Caki2 (cell line): Measurements from ENCODE around the gene SURF1. TPM values are rescaled to one million over a fixed set of nuclear protein-coding genes. Genes with fewer than 3 reads are reported as not detected.
"Not testable (repeated sequence)": the region's sequence is repeated elsewhere in the genome, so short reads cannot be mapped to it uniquely, and the experiment has no call there.

Source experiments
- DNase-seq: peaks from one replicate; pipeline ENCODE4 v3.0.0-alpha.2; 2015; ENCODE audit warnings: low read depth
- in situ Hi-C: cut with HindIII; loops from 2 replicates; pipeline ENCODE4 v1.10.0; 2016; ENCODE audit warnings: low sequenced_read_pairs, low pct_unique_long_range_greater_than_20kb, mixed read lengths
- total RNA-seq: library from RNA; depleted of rRNA; stranded (reverse); fragments of >200 nt; shearing (Covaris generic); gene quantifications from 2 replicates; pipeline ENCODE4 v1.2.3, GENCODE V29; 2014; ENCODE audit warnings: low replicate concordance

SURF1 gene
- total RNA-seq, 1 experiment from 2014 or later: 69.7 TPM

DNA sequence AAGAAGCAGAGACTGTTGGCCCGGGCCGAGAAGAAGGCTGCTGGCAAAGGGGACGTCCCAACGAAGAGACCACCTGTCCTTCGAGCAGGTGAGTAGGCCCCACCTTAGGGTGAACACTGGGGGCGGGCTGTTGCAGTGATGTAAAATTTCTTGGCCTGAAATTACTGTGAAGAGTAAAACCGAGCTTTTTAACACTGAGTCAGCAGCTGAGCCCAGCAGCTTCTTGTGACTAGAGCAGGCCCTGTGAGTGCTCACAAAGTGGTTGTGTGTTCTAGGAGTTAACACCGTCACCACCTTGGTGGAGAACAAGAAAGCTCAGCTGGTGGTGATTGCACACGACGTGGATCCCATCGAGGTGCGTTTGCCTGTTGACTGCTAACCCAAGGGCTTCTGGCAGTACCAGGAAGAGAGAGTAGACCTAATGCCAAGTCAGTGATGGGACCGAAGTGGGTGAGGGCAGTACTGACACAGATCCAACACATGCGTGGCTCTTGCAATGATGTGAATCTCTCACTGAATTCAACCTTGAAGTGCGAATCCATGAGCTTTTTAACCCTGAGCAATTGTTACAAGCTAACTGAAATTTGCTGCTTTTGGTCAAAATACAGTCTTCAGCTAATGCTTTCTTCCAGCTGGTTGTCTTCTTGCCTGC is 6.2 kb downstream of the SURF1 start:
- in situ Hi-C loops: no loop called here
- no peak for DNase-seq

GRCh38 chr9:133348718-133349573 is 7.3 kb downstream of the SURF1 start:
- in situ Hi-C loops: no loop called here
- DNase-seq: no peak

DNA sequence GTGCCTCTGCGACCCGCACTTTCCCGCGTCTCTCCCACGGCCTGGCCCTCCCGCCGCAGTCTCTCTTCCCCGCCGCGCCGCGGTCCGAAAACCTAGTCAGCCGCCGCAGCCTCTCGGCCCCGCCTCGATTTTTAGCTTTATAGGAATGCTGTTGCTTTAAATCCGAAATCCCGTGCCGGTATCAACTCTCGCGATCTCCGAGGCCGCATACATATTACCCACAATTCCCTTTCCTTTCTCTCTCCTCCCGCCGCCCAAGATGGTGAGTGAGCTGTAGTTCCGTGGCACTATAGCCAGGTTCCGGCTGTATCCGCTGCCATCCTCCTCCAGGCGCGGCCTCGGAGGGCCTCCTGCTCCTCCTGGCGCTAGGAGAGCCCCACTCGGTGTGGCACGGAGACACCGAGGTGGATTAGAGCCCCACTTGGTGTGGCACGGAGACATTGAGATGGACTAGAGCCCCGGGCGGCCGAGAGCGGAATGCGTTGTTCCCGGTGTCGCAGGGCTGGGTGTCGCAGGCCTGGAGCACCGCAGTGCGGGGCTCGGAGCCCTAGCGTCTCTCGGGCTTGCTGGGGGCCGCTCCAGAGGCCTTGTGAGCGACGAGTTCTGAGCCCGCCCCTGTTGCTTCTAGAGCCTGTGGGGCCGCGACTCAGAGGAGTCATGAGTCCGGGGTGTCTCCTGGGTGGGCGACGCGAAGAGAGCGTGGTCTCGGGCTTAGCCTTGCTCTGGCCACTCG is 8.1 kb downstream of the SURF1 start, which contains the start of the genes MED22 and RPL7A:
TSS of gene MED22 (minus strand) at position 147 of the 733 bp plus-strand sequence. CDS start 1,469 bp downstream, outside the sequence.
TSS of gene RPL7A (plus strand) at position 234 of the 733 bp plus-strand sequence. CDS start at position 260, 26 bp downstream.
- DNase-seq: peak; percentile 92
- in situ Hi-C loops: no loop called here

GRCh38 chr9:133347515-133347984 is 8.7 kb downstream of the SURF1 start:
- DNase-seq: peak; percentile 28
- in situ Hi-C loops: no loop called here

DNA sequence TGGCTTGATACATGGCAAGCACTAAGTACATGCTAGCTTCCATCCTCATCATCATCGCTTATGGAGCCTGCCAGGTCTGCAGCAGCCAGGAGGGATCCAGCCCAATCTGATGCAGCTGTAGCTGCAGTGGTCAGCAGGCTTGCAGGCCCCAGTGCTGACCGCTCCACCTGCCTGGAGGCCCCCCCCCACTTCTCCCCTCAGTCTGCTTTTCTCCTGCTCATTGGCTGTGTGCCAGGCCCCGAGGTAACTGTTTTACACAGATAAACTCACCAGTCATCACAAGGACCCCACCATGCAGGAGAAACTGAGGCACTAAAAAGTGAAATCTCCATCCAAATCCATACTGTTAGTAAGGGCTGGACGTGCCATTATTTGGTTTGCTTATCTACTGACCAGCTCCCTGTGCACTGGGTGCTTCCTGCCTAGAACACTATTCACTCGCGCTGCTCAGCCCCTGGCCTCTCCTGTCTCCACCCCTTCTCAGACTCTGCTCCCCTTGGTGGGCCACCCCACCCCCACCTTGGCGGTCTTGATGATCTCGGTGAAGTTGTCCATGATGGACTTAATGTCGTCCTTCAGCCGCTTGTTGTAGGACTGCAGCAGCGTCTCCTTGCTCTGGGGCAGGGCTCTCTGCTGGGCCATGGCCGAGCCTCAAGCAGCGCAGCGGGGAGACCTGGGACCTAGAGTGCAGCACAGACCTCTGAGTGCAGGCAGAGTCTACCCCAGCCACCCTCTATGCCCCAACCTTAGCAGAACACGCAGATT is 10.1 kb downstream of the SURF1 start:
- in situ Hi-C loops: no loop called here
- no peak for DNase-seq

- no peak for DNase-seq
Measured at GRCh38 chr9:133345596-133345995, 10.7 kb downstream of the SURF1 start.

GRCh38 chr9:133344979-133345378 is 11.3 kb downstream of the SURF1 start:
- in situ Hi-C loops: no loop called here
- no peak for DNase-seq

More at GRCh38 chr9:133345596-133345995, 10.7 kb downstream of the SURF1 start:
- in situ Hi-C loops: no loop called here

GRCh38 chr9:133344071-133344470 is 12.2 kb downstream of the SURF1 start:
- no peak for DNase-seq
- in situ Hi-C loops: no loop called here

- in situ Hi-C loops: no loop called here
- no peak for DNase-seq
Measured at GRCh38 chr9:133342570-133342969, 13.7 kb downstream of the SURF1 start.

DNA sequence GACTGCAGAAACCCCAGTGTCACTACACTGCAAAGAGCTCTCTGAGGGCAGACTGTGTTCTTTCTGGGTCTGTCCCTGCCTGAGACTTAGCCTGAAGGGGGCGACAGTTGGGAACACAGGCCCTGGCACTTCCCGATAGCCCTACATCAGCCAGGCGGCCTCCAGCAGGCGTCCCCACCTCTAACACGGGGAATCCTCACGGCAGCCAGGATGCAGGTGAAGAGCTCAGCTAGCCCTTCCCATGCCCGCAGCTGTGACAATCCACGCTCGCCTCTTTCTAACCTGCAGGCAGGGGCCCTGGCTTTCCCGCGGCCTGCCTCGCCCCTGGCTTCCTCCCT is 14.2 kb downstream of the SURF1 start:
- DNase-seq: no peak
- in situ Hi-C loops: no loop called here

DNA sequence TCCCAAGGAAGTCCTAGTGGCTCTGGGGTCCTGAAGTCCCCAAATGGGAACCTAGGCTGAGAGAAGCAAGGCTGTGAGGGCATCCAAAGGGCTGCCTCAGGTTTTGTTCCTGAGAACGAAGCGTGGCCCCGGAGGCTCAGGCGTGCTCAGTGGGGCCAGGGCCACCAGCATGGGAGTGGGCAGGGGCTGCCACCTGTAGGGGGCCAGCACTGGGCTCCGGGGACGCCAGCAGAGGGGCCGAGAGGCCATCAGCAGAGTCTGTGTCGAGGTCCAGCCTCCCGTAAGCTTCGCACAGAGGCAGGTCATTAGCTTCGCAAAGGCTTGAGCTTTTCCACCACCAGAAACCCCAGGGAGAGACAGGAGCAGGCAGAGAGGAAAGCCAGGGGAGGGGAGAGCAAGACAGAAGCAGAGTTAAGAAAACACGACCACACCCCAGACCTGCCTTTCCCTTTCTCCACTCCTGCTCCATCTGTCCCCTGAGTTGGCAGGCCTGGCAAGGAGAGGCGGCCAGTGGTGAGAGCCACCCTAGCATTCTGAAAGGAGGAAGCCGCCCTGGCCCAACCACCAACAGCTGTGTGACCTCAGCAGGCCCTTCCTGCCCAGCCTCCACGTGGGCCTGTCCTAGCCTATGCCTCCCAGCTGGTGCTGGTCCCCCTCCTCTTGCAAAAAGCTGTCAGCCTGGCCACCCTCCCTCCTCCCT is 14.8 kb downstream of the SURF1 start:
- DNase-seq: no peak
- in situ Hi-C loops: no loop called here

GRCh38 chr9:133340916-133341315 is 15.4 kb downstream of the SURF1 start:
- in situ Hi-C loops: no loop called here
- no peak for DNase-seq

GRCh38 chr9:133340256-133340655 is 16.0 kb downstream of the SURF1 start:
- in situ Hi-C loops: no loop called here
- DNase-seq: no peak

GRCh38 chr9:133339641-133340040 is 16.6 kb downstream of the SURF1 start:
- no peak for DNase-seq

DNA sequence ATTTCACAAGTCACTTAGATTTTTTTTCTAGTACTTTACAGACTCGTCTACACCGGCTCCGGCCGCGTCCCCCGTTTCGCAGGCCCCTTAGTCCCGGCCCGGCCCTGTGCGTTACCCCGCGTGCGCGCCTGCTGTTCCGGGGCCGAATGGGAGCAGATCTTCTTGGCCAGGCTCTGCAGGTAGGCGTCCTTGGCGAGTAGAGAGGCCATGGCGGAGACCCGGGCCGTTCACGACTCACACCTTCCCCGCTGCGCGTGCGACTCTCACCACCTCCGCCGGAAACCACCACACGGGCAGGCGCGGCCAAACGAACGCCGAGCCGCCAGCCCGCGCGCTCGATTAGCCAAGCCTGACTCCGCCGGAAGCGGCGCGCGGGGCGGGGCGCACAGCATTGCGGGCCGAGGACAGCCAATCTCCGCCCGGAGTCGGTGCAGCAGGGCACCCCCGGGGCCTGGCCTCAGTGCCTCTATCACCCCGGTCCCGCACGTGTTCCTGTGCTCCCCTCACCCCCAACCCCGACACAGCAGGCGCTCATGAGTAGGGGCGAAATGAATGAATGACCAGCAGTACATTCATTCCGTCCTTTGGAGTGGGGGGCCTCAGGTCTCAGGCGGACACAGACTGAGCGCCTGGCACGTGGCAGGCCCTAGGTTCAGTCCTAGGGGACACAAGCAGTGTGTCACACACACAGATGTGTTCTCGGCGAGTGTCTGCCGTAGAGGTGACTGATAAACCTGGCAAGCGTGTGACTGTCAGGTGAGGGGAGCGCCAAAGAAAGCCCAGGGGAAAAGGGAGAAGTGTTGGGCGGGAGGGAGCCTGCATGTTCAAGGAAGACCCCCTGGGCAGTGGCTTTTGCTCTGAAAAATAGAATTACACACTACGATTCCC is 20.1 kb downstream of the SURF1 start, which contains the start of gene SURF6:
TSS of gene SURF6 (minus strand) at position 265 of the 888 bp plus-strand sequence. CDS start at position 209, 56 bp downstream.
- in situ Hi-C loops: no loop called here
- DNase-seq: peak; percentile 86

More at GRCh38 chr9:133339641-133340040, 16.6 kb downstream of the SURF1 start:
- in situ Hi-C loops: no loop called here

GRCh38 chr9:133334888-133335287 is 21.4 kb downstream of the SURF1 start:
- DNase-seq, in situ Hi-C loops: not testable (repeated sequence)
